C4-2B (cell line): ENCODE results near the gene ZNF296.

Experiments used
- H3K27ac ChIP-seq: fragments of 450-650 bp; 2 replicates; pipeline ENCODE4 v1.5.1; 2017
- ZFX ChIP-seq: fragments of 450-650 bp; IDR thresholded peaks from 2 replicates; pipeline ENCODE4 v1.6.1; 2017
- TF ChIP-seq, protein P1 (sequence below): fragments of 450-650 bp; conservative IDR thresholded peaks from 2 replicates; pipeline ENCODE4 v1.5.1; 2017; ENCODE audit warnings: mild to moderate bottlenecking

Gene ZNF296

DNA sequence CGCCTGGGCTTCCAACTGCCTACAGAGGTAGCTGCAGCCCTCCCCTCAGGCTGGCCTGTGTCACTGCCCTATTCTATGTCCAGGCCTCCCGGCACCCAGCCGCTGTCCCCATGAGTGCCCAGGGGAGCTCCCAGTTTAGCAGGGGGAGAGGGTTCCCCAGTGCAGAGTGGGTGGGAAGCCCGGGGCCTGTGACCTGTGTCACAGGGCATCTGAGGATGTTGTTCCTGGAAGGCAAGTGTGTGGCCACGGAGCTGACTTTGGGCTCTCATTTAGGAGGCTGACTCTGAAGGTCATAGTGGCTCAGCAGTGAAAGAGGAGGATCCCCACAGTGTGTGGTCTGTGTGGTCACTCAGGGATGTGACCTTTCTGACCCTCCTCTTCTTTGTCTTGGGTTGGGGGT lies 41.8 kb upstream of the ZNF296 start:
- TF ChIP-seq, protein P1, sequence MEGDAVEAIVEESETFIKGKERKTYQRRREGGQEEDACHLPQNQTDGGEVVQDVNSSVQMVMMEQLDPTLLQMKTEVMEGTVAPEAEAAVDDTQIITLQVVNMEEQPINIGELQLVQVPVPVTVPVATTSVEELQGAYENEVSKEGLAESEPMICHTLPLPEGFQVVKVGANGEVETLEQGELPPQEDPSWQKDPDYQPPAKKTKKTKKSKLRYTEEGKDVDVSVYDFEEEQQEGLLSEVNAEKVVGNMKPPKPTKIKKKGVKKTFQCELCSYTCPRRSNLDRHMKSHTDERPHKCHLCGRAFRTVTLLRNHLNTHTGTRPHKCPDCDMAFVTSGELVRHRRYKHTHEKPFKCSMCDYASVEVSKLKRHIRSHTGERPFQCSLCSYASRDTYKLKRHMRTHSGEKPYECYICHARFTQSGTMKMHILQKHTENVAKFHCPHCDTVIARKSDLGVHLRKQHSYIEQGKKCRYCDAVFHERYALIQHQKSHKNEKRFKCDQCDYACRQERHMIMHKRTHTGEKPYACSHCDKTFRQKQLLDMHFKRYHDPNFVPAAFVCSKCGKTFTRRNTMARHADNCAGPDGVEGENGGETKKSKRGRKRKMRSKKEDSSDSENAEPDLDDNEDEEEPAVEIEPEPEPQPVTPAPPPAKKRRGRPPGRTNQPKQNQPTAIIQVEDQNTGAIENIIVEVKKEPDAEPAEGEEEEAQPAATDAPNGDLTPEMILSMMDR, result no peak
- TF ChIP-seq ZFX, result no peak
- no peak overlapping the region for H3K27ac ChIP-seq

DNA sequence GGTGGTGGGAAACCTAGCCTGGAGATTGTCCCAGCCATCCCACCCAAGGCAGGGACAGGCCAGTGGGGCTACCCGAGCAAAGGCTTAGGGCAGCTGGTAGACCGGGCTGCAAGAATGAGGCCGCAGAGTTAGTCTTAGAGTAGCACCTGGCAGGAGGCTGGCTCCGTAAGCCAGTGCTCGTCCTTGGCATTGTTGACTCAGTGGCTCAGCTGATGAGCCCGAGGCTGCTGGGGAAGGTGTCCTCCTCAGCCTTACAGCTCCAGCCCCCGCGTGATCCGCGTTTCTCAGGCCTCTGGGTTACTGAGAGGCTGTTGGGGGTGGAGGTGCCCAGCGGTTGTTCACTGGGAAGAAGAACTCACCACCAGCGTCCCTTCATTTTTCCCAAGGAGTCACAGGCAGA lies 41.4 kb upstream of the ZNF296 start:
- H3K27ac ChIP-seq, result no peak overlapping the region
- no peak for TF ChIP-seq ZFX
- TF ChIP-seq, protein P1, result no peak

GRCh38 chr19:45117167-45117594 lies 40.9 kb upstream of the ZNF296 start:
- TF ChIP-seq, protein P1, result no peak
- no peak for TF ChIP-seq ZFX
- H3K27ac ChIP-seq, result no peak overlapping the region

DNA sequence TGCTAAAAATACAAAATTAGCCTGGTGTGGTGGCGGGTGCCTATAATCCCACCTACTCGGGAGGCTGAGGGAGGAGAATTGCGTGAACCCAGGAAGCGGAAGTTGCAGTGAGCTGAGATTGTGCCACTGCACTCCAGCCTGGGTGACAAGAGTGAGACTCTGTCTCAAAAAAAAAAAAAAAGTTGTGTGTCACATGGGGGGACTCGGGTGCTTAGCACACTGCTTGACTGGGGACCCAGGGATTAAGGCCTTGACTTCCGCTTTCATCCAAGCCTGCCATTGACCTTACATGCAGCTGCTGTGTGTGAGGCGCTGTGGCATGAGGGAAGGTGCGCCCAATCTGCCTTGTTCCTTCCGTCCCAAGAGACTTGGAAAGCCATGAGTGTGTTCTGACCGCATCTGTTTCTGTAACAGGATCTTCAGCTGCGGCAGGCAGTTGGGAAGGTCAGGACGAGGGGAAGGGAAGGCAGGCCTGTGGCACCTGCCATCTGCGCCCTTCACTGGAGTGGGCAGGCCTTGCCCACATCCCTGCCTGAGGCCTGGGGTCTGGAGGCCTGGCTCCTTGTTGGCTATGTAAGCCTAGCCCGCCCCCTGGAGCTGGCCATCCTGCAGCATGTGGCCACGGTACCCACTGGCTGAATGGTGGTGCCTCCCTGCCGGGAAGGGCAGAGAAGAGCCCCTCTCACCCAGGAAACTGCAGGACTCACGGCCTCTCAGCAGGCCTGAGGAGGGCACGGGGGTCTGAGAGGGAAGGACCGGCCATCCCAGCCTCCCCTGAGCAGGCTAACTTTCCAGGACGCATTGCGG lies 39.7 kb upstream of the ZNF296 start:
- H3K27ac ChIP-seq, result no peak overlapping the region
- TF ChIP-seq, protein P1, result no peak
- no peak for TF ChIP-seq ZFX

GRCh38 chr19:45114116-45114515 lies 37.8 kb upstream of the ZNF296 start:
- TF ChIP-seq ZFX, result no peak
- TF ChIP-seq, protein P1, result no peak
- H3K27ac ChIP-seq, result peak overlapping the region; percentile 41; the same call in 1 of the 2 replicates

DNA sequence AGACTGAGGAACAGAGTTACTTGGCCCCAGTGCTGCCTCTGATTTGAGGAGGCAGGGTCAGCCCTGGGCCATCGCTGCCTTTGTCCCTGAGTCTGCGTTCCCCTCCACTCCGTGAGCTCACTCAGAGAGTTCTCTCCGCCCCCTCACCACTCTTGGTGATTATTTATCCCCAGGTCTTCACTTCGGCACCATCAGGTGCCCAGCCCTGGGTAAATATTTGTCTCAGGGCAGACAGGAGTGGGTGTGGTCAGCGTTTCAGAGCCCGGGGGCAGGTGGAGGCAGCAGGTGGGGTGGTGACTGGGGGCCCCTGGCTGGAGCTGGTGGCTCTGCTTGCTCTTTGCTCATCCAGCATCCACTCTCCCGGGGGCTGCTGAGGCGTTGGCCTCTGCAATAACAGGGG lies 37.4 kb upstream of the ZNF296 start:
- TF ChIP-seq, protein P1, result no peak
- no peak for TF ChIP-seq ZFX

DNA sequence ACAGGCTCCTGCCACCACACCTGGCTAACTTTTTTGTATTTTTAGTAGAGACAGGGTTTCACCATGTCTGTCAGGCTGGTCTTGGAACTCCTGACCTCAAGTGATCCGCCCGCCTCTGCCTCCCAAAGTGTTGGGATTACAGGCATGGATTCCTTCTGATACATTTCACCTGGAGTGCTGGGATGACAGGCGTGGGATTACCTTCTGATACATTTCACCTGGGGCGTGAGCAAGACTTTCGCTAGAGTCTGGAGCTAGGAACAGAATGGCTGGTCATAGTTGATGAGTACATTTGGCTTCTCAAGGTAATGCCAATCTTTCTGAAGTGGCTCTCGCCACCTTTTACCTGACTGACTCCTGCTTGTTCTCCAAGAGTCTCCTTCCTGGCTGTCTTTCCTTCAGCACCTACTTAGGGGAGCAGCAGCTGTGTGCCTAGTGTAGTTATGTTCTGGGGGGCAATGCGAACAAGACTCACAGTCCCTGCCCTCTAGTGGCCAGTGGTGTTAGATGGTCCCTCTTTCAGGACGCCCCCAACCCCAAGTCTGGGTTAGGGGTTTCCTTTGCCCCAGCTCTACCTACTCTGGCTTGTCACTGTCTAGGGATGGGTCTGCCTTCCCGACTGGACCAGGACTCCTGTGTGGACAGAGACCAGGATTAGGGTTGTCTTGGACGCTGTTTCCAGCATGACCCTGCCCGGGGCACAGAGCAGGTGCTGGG lies 36.0 kb upstream of the ZNF296 start:
- TF ChIP-seq, protein P1, result no peak
- H3K27ac ChIP-seq, result no peak overlapping the region

More for the DNA sequence above, 37.4 kb upstream of the ZNF296 start:
- H3K27ac ChIP-seq, result peak overlapping the region; percentile 41; the same call in 1 of the 2 replicates
